ENCODE data around the gene FAM72C.
"Not testable (repeated sequence)": the region's sequence is repeated elsewhere in the genome, so short reads cannot be mapped to it uniquely, and the experiment has no call there.

DNA sequence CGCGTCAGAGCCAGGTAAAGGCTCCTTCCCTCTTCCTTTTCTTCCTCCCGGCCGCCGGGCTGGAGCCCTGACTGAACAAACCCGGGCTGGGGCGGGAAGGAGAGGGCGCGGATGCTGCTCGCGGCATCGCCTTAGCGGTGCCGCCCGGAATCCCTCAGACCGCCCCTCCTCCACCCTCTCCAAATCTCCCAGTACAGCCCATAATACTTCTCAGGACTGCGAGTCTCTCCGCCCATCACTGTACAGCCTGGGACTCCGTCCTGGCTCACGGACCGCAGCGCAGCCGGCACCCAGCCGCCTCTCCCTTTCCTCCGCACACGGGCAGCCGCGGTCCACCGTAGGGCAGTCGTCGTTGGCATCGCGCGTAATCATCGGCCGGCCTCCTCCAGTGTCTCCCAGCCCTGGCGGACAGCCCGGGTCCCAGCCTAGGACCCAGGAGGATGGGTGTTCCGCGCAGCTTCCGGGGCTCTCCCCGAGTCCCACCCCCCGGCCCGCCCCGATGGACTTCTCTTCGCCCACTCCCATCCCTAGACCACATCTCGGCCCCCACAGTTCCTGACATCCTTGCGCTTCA is 1.1 kb upstream of the FAM72C start:
- TF ChIP-seq POLR2AphosphoS5 (IDR thresholded peaks at IDR 0.05; ENCODE audit: low read depth, low read length); SIN3A (IDR thresholded peaks at IDR 0.05; ENCODE audit: borderline replicate concordance, insufficient read depth, low read depth, low read length); TCF7L2 (IDR thresholded peaks at IDR 0.05; ENCODE audit: low read depth, low read length): not testable (repeated sequence)
- TF ChIP-seq, protein P1, sequence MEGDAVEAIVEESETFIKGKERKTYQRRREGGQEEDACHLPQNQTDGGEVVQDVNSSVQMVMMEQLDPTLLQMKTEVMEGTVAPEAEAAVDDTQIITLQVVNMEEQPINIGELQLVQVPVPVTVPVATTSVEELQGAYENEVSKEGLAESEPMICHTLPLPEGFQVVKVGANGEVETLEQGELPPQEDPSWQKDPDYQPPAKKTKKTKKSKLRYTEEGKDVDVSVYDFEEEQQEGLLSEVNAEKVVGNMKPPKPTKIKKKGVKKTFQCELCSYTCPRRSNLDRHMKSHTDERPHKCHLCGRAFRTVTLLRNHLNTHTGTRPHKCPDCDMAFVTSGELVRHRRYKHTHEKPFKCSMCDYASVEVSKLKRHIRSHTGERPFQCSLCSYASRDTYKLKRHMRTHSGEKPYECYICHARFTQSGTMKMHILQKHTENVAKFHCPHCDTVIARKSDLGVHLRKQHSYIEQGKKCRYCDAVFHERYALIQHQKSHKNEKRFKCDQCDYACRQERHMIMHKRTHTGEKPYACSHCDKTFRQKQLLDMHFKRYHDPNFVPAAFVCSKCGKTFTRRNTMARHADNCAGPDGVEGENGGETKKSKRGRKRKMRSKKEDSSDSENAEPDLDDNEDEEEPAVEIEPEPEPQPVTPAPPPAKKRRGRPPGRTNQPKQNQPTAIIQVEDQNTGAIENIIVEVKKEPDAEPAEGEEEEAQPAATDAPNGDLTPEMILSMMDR (IDR thresholded peaks at IDR 0.05) = not testable (repeated sequence)
- TF ChIP-seq, protein P2, sequence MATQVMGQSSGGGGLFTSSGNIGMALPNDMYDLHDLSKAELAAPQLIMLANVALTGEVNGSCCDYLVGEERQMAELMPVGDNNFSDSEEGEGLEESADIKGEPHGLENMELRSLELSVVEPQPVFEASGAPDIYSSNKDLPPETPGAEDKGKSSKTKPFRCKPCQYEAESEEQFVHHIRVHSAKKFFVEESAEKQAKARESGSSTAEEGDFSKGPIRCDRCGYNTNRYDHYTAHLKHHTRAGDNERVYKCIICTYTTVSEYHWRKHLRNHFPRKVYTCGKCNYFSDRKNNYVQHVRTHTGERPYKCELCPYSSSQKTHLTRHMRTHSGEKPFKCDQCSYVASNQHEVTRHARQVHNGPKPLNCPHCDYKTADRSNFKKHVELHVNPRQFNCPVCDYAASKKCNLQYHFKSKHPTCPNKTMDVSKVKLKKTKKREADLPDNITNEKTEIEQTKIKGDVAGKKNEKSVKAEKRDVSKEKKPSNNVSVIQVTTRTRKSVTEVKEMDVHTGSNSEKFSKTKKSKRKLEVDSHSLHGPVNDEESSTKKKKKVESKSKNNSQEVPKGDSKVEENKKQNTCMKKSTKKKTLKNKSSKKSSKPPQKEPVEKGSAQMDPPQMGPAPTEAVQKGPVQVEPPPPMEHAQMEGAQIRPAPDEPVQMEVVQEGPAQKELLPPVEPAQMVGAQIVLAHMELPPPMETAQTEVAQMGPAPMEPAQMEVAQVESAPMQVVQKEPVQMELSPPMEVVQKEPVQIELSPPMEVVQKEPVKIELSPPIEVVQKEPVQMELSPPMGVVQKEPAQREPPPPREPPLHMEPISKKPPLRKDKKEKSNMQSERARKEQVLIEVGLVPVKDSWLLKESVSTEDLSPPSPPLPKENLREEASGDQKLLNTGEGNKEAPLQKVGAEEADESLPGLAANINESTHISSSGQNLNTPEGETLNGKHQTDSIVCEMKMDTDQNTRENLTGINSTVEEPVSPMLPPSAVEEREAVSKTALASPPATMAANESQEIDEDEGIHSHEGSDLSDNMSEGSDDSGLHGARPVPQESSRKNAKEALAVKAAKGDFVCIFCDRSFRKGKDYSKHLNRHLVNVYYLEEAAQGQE (IDR thresholded peaks at IDR 0.05; ENCODE audit: insufficient read depth in 1 of 2, low read depth in 2 of 2, low read length in 1 of 2) = not testable (repeated sequence)

Data from Panc1 (cell line).